NCI-H2227 (cell line): ENCODE data around the gene DNAH7.

Experiments used
- DNase-seq: peaks from one replicate; lab custom pipeline; 2025; ENCODE audit not compliant: unreplicated experiment; lab: John Stamatoyannopoulos, UW

Gene DNAH7

GRCh38 chr2:196079052-196079451 is 10.4 kb upstream of the DNAH7 start:
- no peak for DNase-seq

DNA sequence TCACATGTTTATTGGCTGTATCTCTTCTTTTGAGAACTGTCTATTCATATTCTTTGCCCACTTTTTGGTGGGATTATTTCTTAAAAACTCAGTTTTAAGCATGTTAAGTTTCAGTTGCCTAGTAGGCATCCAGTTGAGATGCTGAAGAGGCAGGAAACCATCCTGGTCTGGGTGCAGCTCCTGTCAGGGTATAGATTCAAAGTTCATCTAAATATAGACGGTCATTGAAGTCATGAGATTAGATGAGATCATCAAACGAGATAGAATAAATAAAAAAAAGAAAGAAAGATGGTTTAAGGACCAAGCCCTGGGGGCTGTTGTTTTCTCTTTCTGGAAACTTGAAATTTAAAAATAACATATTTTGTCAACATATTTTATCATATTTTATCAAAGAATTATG is 9.2 kb upstream of the DNAH7 start:
- DNase-seq: no peak

- DNase-seq: no peak
Observed at GRCh38 chr2:196076778-196077568, 8.3 kb upstream of the DNAH7 start.

DNA sequence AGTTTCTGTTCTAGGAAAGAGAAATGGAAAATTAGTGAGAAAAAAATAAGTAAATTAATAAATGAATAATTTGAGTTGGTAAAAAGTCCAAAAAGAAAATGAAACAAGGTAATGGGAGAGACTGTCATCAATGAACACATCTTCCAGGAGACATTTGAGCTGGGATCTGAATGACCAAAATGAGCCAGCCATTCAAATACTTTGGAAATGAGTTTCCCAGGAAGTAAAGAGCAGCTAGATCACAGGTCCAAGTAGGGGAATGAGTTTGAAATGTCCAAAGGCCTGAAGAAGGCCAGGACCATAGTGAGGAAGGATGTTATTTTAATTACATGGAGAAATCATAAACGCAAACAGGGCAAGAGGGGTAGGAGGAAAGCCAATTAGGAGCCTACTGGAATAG is 6.6 kb upstream of the DNAH7 start:
- DNase-seq: no peak

GRCh38 chr2:196074631-196075030 is 6.0 kb upstream of the DNAH7 start:
- DNase-seq: no peak

GRCh38 chr2:196073521-196073920 is 4.9 kb upstream of the DNAH7 start:
- no peak for DNase-seq

DNA sequence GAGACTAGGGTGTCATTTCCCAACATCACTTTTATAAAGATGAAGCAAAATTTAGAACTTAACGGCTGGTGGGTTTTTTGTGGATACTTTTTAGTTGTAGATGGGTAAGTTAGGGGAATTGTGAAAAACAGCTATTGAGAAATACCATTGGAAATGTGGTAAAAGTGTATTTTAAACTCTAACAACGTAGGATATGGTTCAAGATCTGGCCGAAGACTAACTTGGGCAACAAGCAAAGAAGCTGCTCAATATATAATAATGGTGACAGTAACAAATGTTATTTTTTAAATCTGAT is 1.6 kb downstream of the DNAH7 start:
- no peak for DNase-seq

GRCh38 chr2:196066291-196067087 is 2.1 kb downstream of the DNAH7 start:
- peak; percentile 61 for DNase-seq

GRCh38 chr2:196063773-196064172 is 4.9 kb downstream of the DNAH7 start:
- no peak for DNase-seq

DNA sequence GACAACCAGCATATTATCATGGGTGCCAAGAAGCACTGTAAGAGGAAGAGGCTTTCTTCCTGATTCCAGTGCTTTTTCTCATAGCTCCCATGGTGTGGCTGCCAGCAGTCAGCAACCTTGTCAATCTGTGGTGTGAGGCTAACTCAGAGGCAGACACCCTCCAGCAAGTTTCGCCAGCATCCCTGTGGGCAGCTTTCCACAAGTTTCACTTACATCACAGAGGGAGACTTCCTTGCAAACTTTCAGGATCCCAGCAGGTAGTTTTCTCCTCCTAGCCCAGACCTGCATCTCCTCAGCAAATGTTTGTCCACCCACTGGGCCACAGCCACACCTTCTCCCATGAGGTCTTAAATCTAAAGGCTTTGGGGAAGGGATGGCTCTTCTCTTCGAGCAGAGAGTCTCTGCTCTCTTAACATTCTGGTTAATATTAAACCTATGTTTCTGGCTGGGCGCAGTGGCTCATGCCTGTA is 9.1 kb downstream of the DNAH7 start:
- no peak for DNase-seq

DNA sequence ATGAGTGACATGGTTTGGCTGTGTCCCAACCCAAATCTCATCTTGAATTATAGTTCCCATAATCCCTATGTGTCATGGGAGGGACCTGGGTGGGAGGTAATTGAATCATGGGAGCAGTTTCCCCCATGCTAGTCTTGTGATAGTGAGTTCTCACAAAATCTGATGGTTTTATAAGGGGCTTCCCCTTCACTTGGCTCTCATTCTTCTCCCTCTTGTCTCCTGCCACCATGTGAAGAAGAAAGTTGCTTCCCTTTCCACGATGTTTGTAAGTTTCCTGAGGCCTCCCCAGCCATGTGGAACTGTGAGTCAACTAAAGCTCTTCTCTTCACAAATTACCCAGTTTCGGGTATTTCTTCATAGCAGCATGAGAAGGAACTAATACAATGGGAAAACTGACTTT is 14.0 kb downstream of the DNAH7 start:
- DNase-seq: no peak

DNA sequence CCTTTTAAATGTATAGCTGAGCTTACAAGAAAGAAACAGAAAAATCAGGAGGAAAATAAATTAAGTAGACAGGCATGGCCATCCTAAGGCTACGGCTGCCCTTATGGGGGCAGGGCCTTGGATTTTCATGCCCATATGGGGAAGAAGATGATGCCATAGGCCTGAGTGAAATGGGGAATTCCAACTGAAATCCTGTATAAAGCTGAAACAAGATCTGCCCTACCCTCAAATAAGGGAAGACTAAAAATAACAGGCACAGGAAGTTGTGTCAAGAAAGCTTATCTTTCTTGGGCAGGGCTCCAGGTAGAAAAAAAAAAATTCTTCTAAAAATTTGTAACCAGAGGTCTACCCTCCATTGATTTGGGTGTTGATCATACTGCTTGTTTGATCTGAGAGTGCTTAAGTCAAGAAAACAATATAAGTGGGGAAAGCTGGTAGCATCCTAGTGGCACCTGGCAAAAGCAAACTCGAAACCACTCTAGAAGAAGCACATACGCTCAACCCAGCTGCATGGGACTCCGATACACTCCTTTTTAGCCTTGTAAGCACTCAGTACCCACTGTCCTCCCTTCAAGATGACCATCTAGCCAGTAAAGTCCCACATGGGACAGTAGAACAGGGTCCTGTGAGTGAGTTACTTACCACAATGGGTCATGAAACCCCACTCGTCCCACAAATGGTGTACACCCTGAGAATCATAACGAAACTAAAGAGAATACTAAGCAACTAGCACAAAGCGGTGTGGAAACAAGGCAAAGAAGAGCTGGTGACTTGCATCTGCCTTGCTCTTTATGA is 22.3 kb downstream of the DNAH7 start:
- DNase-seq: no peak

DNA sequence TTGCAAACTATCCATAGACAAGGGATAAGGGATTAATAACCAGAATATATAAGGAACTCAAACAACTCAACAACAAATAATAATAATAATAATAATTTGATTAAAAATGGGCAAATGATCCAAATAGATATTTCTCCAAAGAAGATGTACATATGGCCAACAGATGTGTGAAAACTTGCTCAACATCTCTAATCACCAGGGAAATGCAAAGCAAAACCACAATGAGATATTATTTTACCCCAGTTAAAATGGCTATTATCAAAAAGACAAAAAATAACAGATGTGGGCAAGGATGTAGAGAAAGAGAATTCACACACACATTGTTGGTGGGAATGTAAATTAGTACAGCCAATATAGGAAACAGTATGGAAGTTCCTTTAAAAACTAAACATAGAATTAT is 26.9 kb downstream of the DNAH7 start:
- DNase-seq: no peak

- DNase-seq: no peak
Observed at GRCh38 chr2:196040218-196040617, 28.4 kb downstream of the DNAH7 start.

- DNase-seq: no peak
Observed at GRCh38 chr2:196036442-196036841, 32.2 kb downstream of the DNAH7 start.

DNA sequence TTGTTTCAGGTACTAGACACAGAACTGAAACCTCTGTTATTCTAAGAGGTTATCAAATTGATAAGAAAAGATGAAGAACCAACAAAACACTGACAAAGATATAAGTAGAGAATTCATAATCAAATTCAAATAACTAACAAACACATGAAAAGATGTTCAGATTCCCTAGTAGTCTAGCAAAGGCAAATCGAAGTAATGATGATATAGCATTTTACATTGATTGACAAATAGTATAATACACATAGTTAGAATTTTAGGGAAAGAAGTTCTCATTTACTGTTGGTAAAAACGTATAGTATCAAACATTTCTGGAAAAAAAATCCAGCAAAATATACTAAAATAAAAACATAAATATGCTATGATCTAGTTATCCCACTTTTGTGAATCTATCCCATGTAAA is 50.6 kb downstream of the DNAH7 start:
- no peak for DNase-seq

DNA sequence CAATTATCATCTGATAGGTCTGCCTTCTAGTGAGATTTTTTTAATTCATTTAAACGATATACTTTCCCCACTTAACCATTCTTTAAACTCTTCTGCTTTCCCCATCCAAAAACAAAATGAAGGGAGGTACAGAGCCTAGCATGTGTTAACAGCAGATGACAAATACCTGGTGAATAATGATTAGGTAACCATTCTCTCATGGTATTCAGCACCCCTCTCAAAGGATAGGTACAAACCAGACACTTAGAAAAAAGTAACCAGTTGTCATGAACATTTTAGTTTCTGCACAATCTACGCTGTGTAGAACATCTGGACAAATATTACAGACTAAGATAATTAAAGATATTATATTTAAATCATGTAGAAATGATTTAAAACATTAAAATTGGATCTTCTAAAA is 56.3 kb downstream of the DNAH7 start:
- no peak for DNase-seq

GRCh38 chr2:196000551-196000950 is 68.1 kb downstream of the DNAH7 start:
- DNase-seq: no peak

DNA sequence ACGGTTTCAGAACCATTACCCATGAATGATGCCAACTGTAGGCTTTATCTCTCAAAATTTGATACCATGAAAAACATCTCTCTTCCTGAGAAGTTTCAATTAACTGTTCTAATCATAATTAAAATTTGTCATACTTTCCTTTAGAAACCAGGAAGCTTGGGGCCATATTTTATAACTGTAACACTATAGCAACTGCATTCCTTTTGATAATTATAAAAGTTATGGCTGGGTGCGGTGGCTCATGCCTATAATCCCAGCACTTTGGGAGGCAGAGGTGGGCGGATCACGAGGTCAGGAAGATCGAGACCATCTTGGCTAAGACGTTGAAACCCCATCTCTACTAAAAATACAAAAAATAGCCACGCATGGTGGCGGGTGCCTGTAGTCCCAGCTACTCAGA is 70.6 kb downstream of the DNAH7 start:
- no peak for DNase-seq

- DNase-seq: no peak
Observed at GRCh38 chr2:195995499-195995898, 73.1 kb downstream of the DNAH7 start.

- DNase-seq: no peak
Observed at GRCh38 chr2:195993623-195994022, 75.0 kb downstream of the DNAH7 start.

- DNase-seq: no peak
Observed at GRCh38 chr2:195985741-195986140, 82.9 kb downstream of the DNAH7 start.
